H1 (cell line): ENCODE measurements around the gene CGNL1. TPM values are rescaled to one million over a fixed set of nuclear protein-coding genes. Genes with fewer than 3 reads are reported as not detected.

Experiments used
- EP300 ChIP-seq, 2 experiments: IDR thresholded peaks; 1 replicate in 1 of 2; 2 replicates in 1 of 2; pipeline ENCODE4 v1.6.1; 2011 to 2012; ENCODE audit warnings: low read depth in 2 of 2, low read length in 2 of 2, mild to moderate bottlenecking in 2 of 2, borderline replicate concordance in 1 of 2, inconsistent platforms in 1 of 2, moderate library complexity in 1 of 2
- HDAC2 ChIP-seq, 2 experiments: fragments of 300-600 bp in 1 of 2; sonication (generic) in 1 of 2; IDR thresholded peaks; 2 replicates each; pipeline ENCODE4 v1.6.1; 2011 to 2012; ENCODE audit warnings: low read depth in 2 of 2, low read length in 2 of 2, mild to moderate bottlenecking in 2 of 2, moderate library complexity in 2 of 2, borderline replicate concordance in 1 of 2, inconsistent platforms in 1 of 2
- KDM1A ChIP-seq: fragments of 200-600, 300-600 bp; sonication (generic); IDR thresholded peaks from 2 replicates; pipeline ENCODE4 v1.7.1; 2016; ENCODE audit warnings: mild to moderate bottlenecking, low read length, borderline replicate concordance
- KDM4A ChIP-seq: IDR thresholded peaks from one replicate; pipeline ENCODE4 v1.7.1; 2012; ENCODE audit warnings: low read depth, mild to moderate bottlenecking, moderate library complexity, low read length, inconsistent platforms; ENCODE audit not compliant: severe bottlenecking
- POLR2A ChIP-seq, 2 experiments: IDR thresholded peaks; 1 replicate in 1 of 2; 2 replicates in 1 of 2; pipeline ENCODE4 v1.6.1; 2011; ENCODE audit warnings: low read depth in 2 of 2, low read length in 2 of 2, mild to moderate bottlenecking in 2 of 2; ENCODE audit errors: control extremely low read depth in 1 of 2
- RBBP5 ChIP-seq: IDR thresholded peaks from 2 replicates; pipeline ENCODE4 v1.7.1; 2012; ENCODE audit warnings: low read depth, mild to moderate bottlenecking, inconsistent platforms, low read length, moderate library complexity, borderline replicate concordance
- SIN3A ChIP-seq, 2 experiments: IDR thresholded peaks in 1 of 2; conservative IDR thresholded peaks in 1 of 2; 2 replicates each; pipeline ENCODE4 v1.6.1; 2011 to 2012; ENCODE audit warnings: low read length in 2 of 2, improper control_type of control experiment in 1 of 2, low read depth in 1 of 2, mild to moderate bottlenecking in 1 of 2
- SIX5 ChIP-seq: IDR thresholded peaks from 2 replicates; pipeline ENCODE4 v1.6.1; 2011; ENCODE audit warnings: mild to moderate bottlenecking, low read depth, low read length
- SP1 ChIP-seq: IDR thresholded peaks from 2 replicates; pipeline ENCODE4 v1.6.1; 2011; ENCODE audit warnings: low read depth, low read length
- polyA plus RNA-seq, 7 experiments: library from polyadenylated mRNA; depleted of rRNA in 3 of 7; stranded (reverse) in 5 of 7; unstranded in 2 of 7; fragments of >200 nt in 5 of 7; fragments of 200-250 nt in 2 of 7; gene quantifications; 1 replicate in 5 of 7; 2 replicates in 1 of 7; 4 replicates in 1 of 7; pipeline versions ENCODE4 v1.2.1 to v1.2.3, GENCODE V29; 2011 to 2013; ENCODE audit warnings: missing spikeins in 2 of 7, mixed read lengths in 2 of 7
- total RNA-seq: library from RNA; stranded (reverse); fragmentation: NEBNext Ultra II Directional; extraction: Animal tissue kit (Norgen Biotek cat#: 25700); gene quantifications from 2 replicates; pipeline ENCODE4 v1.2.1, GENCODE V29; 2021

CGNL1 gene
- total and polyA plus RNA-seq, 2 of the 8 experiments (the other 6 are each of a cell fraction or from before 2014, with no cell fraction given) = 21.8 to 75.6 TPM

DNA sequence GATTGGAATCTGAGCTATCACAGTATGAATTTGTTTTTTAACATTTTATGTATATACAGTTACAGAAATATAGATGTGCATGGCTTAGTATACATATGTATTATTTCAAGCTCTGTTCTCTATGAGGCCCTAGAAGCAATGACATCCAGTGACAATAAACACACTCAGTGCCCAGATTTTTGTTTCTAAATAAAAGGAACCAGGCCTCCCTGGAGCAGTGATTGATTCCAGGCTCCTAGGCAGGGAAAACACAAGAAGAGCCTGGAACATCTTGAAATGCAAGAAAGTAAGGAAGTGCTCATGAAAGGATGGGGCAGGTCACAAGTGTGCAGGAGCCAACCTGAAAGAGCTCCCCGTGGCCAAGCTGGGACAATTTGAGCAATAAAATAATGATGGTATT is 18.5 kb upstream of the CGNL1 start (continued):
- TF ChIP-seq EP300 (IDR thresholded peaks at IDR 0.05; ENCODE audit: borderline replicate concordance in 1 of 2, low read depth in 2 of 2, low read length in 2 of 2) (no peak), SIN3A (conservative IDR thresholded peaks at IDR 0.05 in 1 of 2, IDR thresholded peaks at IDR 0.05 in 1 of 2; ENCODE audit: low read depth in 1 of 2, low read length in 2 of 2) (no peak), HDAC2 (IDR thresholded peaks at IDR 0.05; ENCODE audit: borderline replicate concordance in 1 of 2, low read depth in 2 of 2, low read length in 2 of 2) (no peak), SIX5 (no peak), KDM1A (no peak), POLR2A (IDR thresholded peaks at IDR 0.05; ENCODE audit: control extremely low read depth in 1 of 2, low read depth in 2 of 2, low read length in 2 of 2) (no peak), KDM4A (no peak), SP1 (no peak), RBBP5 (no peak)
